Fibroblast of the aortic adventitia (primary cell): ENCODE data around the gene LY6G5C. TPM values are rescaled to one million over a fixed set of nuclear protein-coding genes. Genes with fewer than 3 reads are reported as not detected.

Experiments
- DNase-seq: peaks from one replicate; pipeline ENCODE4 v3.0.0-alpha.2; 2010; ENCODE audit warnings: low read depth
- H3K4me3 ChIP-seq: 2 replicates; pipeline ENCODE4 v1.5.1; 2011; ENCODE audit warnings: low read depth, mild to moderate bottlenecking, control low read depth, low read length, moderate library complexity
- small RNA-seq: library from RNA; depleted of rRNA; stranded (forward); fragments of <200 nt; gene quantifications from one replicate; pipeline ENCODE3, GENCODE V24; 2012
- total RNA-seq: library from RNA; depleted of rRNA; stranded (reverse); fragments of >200 nt; gene quantifications from 2 replicates; pipeline ENCODE4 v1.2.3, GENCODE V29; 2012; ENCODE audit warnings: low replicate concordance
- TF ChIP-seq, protein P1 (sequence below): IDR thresholded peaks from 2 replicates; pipeline ENCODE4 v1.5.1; 2011; ENCODE audit warnings: mild to moderate bottlenecking, low read length, control low read depth, inconsistent platforms; ENCODE audit not compliant: insufficient read depth

Gene LY6G5C
- total RNA-seq, 1 donor: 1.1 TPM

DNA sequence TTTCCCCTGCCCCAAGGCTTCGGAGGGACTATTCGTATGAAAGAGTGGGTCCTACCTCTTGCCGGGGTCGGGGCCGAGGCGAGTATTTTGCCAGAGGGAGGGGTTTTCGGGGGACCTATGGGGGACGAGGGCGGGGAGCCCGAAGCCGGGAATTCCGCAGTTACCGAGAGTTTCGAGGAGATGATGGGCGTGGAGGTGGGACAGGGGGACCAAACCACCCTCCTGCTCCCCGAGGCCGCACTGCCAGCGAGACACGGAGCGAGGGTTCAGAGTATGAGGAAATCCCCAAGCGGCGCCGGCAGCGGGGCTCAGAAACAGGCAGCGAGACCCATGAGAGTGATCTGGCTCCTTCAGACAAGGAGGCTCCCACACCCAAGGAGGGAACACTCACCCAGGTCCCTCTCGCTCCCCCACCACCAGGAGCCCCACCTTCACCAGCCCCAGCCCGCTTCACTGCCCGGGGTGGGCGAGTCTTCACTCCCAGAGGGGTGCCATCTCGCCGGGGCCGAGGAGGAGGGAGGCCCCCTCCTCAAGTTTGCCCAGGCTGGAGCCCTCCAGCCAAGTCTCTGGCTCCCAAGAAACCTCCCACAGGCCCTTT, 49.1 kb downstream of the LY6G5C start:
- DNase-seq: no peak
- no peak overlapping the region for H3K4me3 ChIP-seq

DNA sequence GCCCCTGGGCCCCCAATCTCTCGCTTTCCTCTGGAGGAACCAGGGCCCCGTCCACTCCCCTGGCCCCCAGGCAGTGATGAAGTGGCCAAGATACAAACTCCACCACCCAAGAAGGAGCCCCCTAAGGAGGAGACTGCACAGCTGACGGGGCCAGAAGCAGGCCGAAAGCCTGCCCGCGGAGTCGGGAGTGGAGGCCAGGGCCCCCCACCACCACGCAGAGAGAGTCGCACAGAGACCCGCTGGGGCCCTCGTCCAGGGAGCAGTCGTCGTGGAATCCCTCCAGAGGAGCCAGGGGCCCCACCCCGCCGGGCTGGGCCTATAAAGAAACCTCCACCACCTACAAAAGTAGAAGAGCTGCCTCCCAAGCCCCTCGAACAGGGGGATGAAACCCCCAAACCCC, 49.7 kb downstream of the LY6G5C start:
- DNase-seq: no peak
- TF ChIP-seq, protein P1, sequence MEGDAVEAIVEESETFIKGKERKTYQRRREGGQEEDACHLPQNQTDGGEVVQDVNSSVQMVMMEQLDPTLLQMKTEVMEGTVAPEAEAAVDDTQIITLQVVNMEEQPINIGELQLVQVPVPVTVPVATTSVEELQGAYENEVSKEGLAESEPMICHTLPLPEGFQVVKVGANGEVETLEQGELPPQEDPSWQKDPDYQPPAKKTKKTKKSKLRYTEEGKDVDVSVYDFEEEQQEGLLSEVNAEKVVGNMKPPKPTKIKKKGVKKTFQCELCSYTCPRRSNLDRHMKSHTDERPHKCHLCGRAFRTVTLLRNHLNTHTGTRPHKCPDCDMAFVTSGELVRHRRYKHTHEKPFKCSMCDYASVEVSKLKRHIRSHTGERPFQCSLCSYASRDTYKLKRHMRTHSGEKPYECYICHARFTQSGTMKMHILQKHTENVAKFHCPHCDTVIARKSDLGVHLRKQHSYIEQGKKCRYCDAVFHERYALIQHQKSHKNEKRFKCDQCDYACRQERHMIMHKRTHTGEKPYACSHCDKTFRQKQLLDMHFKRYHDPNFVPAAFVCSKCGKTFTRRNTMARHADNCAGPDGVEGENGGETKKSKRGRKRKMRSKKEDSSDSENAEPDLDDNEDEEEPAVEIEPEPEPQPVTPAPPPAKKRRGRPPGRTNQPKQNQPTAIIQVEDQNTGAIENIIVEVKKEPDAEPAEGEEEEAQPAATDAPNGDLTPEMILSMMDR: no peak
- H3K4me3 ChIP-seq: no peak overlapping the region

More for the DNA sequence above, 49.1 kb downstream of the LY6G5C start:
- TF ChIP-seq, protein P1: no peak

- no peak overlapping the region for H3K4me3 ChIP-seq
- TF ChIP-seq, protein P1: no peak
- no peak for DNase-seq
Measured at GRCh38 chr6:31630177-31630934, 50.5 kb downstream of the LY6G5C start.

GRCh38 chr6:31629014-31629413, 51.9 kb downstream of the LY6G5C start:
- TF ChIP-seq, protein P1: no peak
- H3K4me3 ChIP-seq: no peak overlapping the region
- DNase-seq: no peak

DNA sequence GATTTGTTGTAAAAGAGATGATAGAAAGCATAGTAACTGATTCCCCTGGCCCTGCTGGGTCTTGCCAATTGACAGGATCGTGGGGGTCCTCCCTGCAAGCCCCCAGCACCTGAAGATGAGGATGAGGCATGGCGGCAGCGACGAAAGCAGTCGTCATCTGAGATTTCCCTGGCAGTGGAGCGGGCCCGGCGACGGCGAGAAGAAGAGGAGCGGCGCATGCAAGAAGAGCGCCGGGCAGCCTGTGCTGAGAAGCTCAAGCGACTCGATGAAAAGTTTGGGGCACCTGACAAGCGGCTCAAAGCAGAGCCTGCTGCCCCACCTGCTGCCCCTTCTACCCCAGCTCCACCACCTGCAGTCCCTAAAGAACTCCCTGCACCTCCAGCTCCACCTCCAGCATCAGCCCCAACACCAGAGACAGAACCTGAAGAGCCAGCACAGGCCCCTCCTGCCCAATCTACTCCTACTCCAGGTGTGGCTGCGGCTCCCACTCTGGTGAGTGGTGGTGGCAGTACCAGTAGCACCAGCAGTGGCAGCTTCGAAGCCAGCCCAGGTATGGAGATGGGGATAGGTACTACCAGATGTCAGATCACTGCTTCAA, 53.1 kb downstream of the LY6G5C start:
- H3K4me3 ChIP-seq: no peak overlapping the region
- TF ChIP-seq, protein P1: no peak
- no peak for DNase-seq

GRCh38 chr6:31626952-31627351, 53.9 kb downstream of the LY6G5C start:
- no peak overlapping the region for H3K4me3 ChIP-seq
- TF ChIP-seq, protein P1: no peak
- no peak for DNase-seq

Small RNA genes within 50 kb of the gene (small RNA-seq; reads per million reads assigned to genes)
- gene LY6G6D (not detected), gene MIR4646 (not detected), gene MIR6832 (0.25 reads per million), gene RF00019 (not detected)

Other genes with a start within 250 kb of the LY6G5C start
- 3.4 and 16.6 TPM in 2 replicates for gene MICB, start 182.9 kb downstream of the LY6G5C start, total RNA-seq
- gene MCCD1, start 152.1 kb downstream of the LY6G5C start, total RNA-seq: not detected in 2 replicates
- 197 and 290 TPM in 2 replicates for gene DDX39B, start 139.1 kb downstream of the LY6G5C start, total RNA-seq
- gene ATP6V1G2, start 134.5 kb downstream of the LY6G5C start, total RNA-seq: 3.8 and 6.7 TPM in 2 replicates
- 20.0 and 48.7 TPM in 2 replicates for gene NFKBIL1, start 133.5 kb downstream of the LY6G5C start, total RNA-seq
- not detected in 2 replicates for gene LTA, start 108.8 kb downstream of the LY6G5C start, total RNA-seq
- not detected in 2 replicates for gene TNF, start 105.5 kb downstream of the LY6G5C start, total RNA-seq
- gene LTB, start 98.6 kb downstream of the LY6G5C start, total RNA-seq: not detected in 2 replicates
- not detected in 2 replicates for gene LST1, start 94.8 kb downstream of the LY6G5C start, total RNA-seq
- gene NCR3, start 88.1 kb downstream of the LY6G5C start, total RNA-seq: not detected in 2 replicates
- gene AIF1, start 65.8 kb downstream of the LY6G5C start, total RNA-seq: not detected in 2 replicates
- gene PRRC2A, start 60.4 kb downstream of the LY6G5C start, total RNA-seq: 24.0 and 68.0 TPM in 2 replicates
- gene BAG6, start 28.4 kb downstream of the LY6G5C start, total RNA-seq: 109 and 161 TPM in 2 replicates
- gene APOM, start 25.2 kb downstream of the LY6G5C start, total RNA-seq: 2.0 TPM in 1 of 2 replicates, not detected in the other
- 18.4 and 26.3 TPM in 2 replicates for gene C6orf47, start 20.3 kb downstream of the LY6G5C start, total RNA-seq
- gene GPANK1, start 16.1 kb downstream of the LY6G5C start, total RNA-seq: 19.9 and 69.8 TPM in 2 replicates
- gene CSNK2B, start 15.0 kb downstream of the LY6G5C start, total RNA-seq: 134 and 214 TPM in 2 replicates
- 2.8 and 4.5 TPM in 2 replicates for gene LY6G5B, start 11.1 kb downstream of the LY6G5C start, total RNA-seq
- gene ABHD16A, start 22.3 kb upstream of the LY6G5C start, total RNA-seq: 23.5 and 27.1 TPM in 2 replicates
- gene LY6G6F, start 25.8 kb upstream of the LY6G5C start, total RNA-seq: not detected in 2 replicates
- not detected in 2 replicates for gene LY6G6D, start 34.3 kb upstream of the LY6G5C start, total RNA-seq
- gene LY6G6C, start 40.7 kb upstream of the LY6G5C start, total RNA-seq: not detected in 2 replicates
- not detected in 2 replicates for gene MPIG6B, start 42.3 kb upstream of the LY6G5C start, total RNA-seq
- gene DDAH2, start 48.2 kb upstream of the LY6G5C start, total RNA-seq: 70.5 and 223 TPM in 2 replicates
- gene CLIC1, start 55.5 kb upstream of the LY6G5C start, total RNA-seq: 174 and 576 TPM in 2 replicates
- gene MSH5, start 58.9 kb upstream of the LY6G5C start, total RNA-seq: 3.1 and 23.0 TPM in 2 replicates
- gene SAPCD1, start 81.6 kb upstream of the LY6G5C start, total RNA-seq: 0.90 and 6.2 TPM in 2 replicates
- gene VWA7, start 96.3 kb upstream of the LY6G5C start, total RNA-seq: 0.36 and 0.90 TPM in 2 replicates
- 19.6 and 68.8 TPM in 2 replicates for gene VARS1, start 114.7 kb upstream of the LY6G5C start, total RNA-seq
- gene LSM2, start 125.9 kb upstream of the LY6G5C start, total RNA-seq: 49.5 and 88.3 TPM in 2 replicates
- 1.4 and 2.4 TPM in 2 replicates for gene HSPA1L, start 134.2 kb upstream of the LY6G5C start, total RNA-seq
- 52.8 and 76.9 TPM in 2 replicates for gene HSPA1A, start 134.5 kb upstream of the LY6G5C start, total RNA-seq
- 62.0 and 112 TPM in 2 replicates for gene HSPA1B, start 146.7 kb upstream of the LY6G5C start, total RNA-seq
- gene NEU1, start 181.8 kb upstream of the LY6G5C start, total RNA-seq: 35.8 and 48.2 TPM in 2 replicates
- 0.27 TPM in 1 of 2 replicates, not detected in the other for gene SLC44A4, start 197.9 kb upstream of the LY6G5C start, total RNA-seq
- gene EHMT2, start 216.6 kb upstream of the LY6G5C start, total RNA-seq: 37.9 and 62.0 TPM in 2 replicates
- 3.3 and 3.8 TPM in 2 replicates for gene ZBTB12, start 221.0 kb upstream of the LY6G5C start, total RNA-seq
- gene C2, start 246.7 kb upstream of the LY6G5C start, total RNA-seq: 4.4 and 48.2 TPM in 2 replicates